Fibroblast of lung (primary cell): ENCODE results near the gene NRG2.

Experiments used
- CTCF ChIP-seq, 2 donors: IDR thresholded peaks in 1 of 2; conservative IDR thresholded peaks in 1 of 2; 1 replicate in 1 of 2; 2 replicates in 1 of 2; pipeline ENCODE4 v1.5.1; 2011 to 2012; ENCODE audit warnings: low read length in 2 of 2, control low read depth in 1 of 2, inconsistent platforms in 1 of 2, low read depth in 1 of 2, mild to moderate bottlenecking in 1 of 2
- EZH2 ChIP-seq: IDR thresholded peaks from 2 replicates; pipeline ENCODE4 v1.5.1; 2012; ENCODE audit warnings: low read length, control low read depth, mild to moderate bottlenecking; ENCODE audit errors: missing control alignments

- TF ChIP-seq CTCF (conservative IDR thresholded peaks at IDR 0.05 in 1 of 2, IDR thresholded peaks at IDR 0.05 in 1 of 2; ENCODE audit: low read depth in 1 of 2, low read length in 2 of 2) (no peak), EZH2 (peak; percentile 9)
Observed at GRCh38 chr5:139849942-139850341, 193.2 kb downstream of the NRG2 start.
